GM19239 (cell line): ENCODE measurements around the gene ADGRG3.

ENCODE experiments used
- DNase-seq: peaks from one replicate; pipeline ENCODE4 v3.0.0; 2011; ENCODE audit warnings: low spot score; ENCODE audit not compliant: insufficient read length
- FAIRE-seq: peaks from 2 replicates; lab custom pipeline; 2011; peaks lifted over from hg19 to GRCh38; lab: Jason Lieb, UNC

Gene ADGRG3

GRCh38 chr16:57629516-57630406 is 38.3 kb upstream of the ADGRG3 start:
- DNase-seq (no peak), FAIRE-seq (no peak)

DNA sequence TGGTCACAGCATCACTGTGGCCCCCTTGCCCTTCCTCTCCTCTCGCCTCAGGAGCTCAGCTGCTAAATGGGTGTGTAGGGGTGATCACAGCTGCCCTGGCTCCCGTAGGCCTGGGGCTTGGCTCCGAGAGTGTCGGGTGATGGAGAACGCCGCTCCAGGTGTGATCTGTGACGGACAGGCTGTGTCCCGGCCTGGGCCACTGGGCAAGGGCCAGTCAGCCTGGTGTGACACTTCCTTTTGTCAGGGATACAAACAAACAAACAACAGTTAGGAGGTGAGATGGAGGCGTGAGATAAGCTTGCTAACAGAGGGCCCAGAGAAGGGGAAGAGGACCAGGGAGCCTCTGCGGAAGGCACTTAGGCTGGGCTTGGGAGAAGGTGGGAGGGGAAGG is 37.7 kb upstream of the ADGRG3 start:
- DNase-seq, result no peak
- FAIRE-seq, result no peak

- DNase-seq (no peak), FAIRE-seq (no peak)
Measured at GRCh38 chr16:57630931-57631845, 36.9 kb upstream of the ADGRG3 start.

GRCh38 chr16:57632568-57632967 is 35.5 kb upstream of the ADGRG3 start:
- no peak for FAIRE-seq

DNA sequence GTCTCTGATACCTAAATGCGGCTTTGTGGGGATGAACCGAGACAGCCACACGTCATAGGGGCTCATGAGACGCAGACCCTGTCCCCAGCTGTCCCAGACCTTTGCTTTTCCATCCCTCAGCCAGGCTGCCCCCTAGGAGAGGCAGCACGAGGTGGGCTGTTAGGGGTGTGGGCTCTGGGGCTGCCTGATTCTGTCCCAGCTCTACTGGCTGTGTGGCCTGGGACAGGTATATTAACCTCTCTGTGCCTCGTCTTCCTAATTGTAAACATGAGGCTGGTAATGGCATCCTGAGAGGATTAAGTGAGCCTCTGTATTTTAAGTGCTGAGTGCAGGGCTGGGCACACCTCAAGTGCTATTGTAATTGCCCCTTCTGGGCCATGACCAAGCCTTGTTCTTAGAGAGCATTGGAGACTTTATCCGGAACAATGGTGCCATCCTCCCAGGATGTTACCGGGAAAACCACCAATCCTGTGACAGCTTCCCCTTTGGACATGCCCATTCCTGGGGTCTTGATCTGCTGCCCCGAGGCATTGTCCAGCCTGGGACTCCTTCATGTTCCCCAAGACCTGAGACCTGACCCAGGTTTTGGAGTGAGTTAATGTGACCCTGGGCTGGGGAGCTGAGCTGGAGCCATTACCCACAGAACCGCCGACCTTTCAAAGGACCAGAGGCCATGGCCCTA is 34.6 kb upstream of the ADGRG3 start:
- FAIRE-seq (no peak), DNase-seq (no peak)

More at GRCh38 chr16:57632568-57632967, 35.5 kb upstream of the ADGRG3 start:
- no peak for DNase-seq

DNA sequence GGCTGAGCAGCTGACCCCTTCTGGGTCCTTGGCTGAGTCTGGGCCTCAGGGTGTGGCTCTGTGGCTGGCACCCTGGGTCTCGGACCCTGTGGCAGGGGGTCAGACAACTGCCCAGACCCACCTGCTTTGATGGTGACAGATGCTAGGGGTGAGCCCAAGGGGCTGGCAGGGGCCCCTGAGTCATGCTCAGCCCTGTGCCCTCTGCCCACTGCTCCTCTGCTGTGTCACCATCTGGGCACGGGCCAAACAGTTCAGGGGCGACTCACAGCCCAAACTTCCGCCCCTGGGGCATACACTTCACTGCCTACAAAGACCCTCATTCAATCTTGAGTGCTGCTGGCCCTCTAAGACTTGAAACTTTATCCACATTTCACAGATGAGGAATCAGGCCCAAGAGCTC is 33.9 kb upstream of the ADGRG3 start:
- DNase-seq (no peak), FAIRE-seq (no peak)

DNA sequence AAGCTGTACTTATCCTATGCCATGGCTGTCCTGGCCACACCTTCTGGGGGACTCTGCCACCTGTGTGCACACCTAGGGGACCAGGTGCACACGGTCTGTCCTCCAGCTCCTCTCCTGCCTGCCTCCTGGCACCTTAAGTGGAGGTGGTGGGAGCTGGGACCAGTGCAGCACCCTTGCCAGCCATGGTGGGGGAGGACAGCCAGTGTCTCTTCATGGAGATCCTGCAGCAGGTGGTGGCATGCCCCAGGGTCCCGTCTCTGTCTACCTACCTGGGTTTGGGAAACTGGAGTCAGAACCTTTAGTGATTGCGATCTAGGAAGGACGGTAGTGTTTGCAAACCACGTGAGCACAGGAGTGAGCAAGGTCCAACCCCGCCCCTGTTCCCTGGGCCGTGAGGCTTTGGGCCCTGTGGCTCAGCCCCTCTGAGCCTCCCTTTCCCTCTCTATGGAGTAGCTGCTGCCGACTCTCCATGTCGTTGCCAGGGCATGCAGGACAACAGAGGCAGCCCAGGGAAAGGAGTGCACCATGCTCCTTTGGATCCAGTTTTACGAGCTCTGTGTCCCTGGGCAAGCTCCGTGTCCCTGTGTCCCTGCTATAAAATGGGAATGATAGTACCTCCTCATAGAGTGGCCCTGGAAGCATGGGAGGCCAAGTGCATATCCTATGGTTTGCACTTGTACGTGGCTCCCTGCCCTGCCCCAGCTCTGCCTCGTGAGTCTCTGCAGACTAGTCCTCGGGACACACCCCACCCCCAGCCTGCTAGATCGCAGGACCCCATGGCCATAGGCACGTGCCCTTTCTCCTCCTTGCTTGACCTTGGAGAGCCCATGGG is 32.6 kb upstream of the ADGRG3 start:
- DNase-seq, result no peak
- no peak for FAIRE-seq

GRCh38 chr16:57636184-57636583 is 31.9 kb upstream of the ADGRG3 start:
- FAIRE-seq, result no peak
- DNase-seq, result no peak

- no peak for FAIRE-seq
- DNase-seq, result no peak
Measured at GRCh38 chr16:57637020-57637419, 31.1 kb upstream of the ADGRG3 start.

- DNase-seq (no peak), FAIRE-seq (no peak)
Measured at GRCh38 chr16:57637424-57637823, 30.7 kb upstream of the ADGRG3 start.

DNA sequence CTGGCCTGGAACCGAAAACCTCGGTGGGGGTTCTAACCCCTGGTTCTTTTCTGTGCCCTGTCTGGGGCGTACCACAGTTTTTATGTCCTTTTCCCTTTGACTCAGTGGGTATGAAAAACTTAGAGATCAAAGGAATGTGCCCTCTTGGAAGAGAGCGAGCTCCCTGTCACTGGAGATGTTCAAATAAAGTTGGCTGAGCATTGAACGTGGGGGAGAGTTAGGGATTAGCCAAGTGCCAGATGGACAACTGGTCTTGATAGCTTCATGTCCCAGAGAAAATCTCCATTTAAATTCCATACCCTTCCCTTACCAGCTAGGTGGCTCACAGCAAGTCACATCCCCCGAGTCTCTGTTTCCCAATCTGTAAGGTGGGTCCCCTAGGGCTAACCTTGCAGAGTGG is 30.1 kb upstream of the ADGRG3 start:
- no peak for FAIRE-seq
- no peak for DNase-seq

DNA sequence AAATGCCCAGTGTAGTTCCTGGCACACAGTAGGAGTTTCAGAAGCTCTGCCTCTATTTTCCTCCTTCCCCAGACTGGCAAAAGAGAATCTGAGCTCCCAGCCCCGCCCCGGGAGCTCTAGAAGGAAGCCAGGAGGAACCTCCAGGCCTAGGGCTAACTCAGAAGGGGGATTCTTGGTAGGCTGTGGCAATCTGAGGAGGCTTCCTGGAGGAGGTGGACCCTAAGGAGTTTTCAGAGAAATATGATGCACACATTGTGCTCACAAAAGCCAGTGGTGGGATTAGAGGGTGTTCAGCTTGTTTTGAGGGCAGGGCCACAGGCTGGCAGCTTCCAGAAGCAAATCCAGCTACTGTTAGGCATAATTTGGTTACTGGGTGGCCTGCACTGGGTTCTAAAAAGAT is 29.7 kb upstream of the ADGRG3 start:
- FAIRE-seq (no peak), DNase-seq (no peak)

DNA sequence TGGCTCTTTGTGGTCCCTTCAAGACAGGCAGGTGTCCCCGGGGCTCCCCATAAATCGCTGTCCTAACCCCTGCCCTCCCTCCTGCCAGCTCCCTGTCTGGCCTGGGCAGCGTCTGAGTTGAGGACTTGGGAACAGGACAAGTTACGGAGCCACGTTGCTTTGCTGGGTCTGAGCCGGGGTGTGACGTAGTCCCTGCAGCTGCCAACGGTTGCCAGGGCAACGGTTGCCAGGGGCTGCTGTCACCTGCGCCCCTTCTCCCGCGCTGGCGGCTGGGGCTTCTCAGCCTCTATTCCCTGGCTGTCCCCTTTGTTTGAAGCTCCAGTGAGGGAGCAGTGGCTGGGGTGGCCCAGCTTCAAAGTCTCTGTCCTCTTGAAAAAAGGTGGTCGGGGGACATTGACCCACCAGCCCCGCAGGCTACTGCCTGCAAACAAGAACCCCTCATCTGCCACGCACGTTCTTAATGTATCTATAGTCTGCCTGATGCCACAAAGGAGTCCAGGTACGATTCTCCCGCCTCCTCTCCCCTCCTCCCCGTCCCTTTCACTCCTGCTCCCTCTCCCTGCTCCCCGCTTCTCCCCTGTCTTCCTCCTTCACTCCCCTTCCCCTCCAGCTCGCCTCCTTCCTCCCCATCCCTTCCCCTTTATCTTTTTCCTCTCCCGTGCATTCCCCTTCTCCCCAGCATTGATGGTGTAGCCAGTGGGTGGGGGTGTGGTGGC is 28.8 kb upstream of the ADGRG3 start:
- DNase-seq, result no peak
- no peak for FAIRE-seq

- no peak for FAIRE-seq
- no peak for DNase-seq
Measured at GRCh38 chr16:57640185-57640584, 27.9 kb upstream of the ADGRG3 start.

GRCh38 chr16:57640612-57641011 is 27.5 kb upstream of the ADGRG3 start:
- DNase-seq (no peak), FAIRE-seq (no peak)

DNA sequence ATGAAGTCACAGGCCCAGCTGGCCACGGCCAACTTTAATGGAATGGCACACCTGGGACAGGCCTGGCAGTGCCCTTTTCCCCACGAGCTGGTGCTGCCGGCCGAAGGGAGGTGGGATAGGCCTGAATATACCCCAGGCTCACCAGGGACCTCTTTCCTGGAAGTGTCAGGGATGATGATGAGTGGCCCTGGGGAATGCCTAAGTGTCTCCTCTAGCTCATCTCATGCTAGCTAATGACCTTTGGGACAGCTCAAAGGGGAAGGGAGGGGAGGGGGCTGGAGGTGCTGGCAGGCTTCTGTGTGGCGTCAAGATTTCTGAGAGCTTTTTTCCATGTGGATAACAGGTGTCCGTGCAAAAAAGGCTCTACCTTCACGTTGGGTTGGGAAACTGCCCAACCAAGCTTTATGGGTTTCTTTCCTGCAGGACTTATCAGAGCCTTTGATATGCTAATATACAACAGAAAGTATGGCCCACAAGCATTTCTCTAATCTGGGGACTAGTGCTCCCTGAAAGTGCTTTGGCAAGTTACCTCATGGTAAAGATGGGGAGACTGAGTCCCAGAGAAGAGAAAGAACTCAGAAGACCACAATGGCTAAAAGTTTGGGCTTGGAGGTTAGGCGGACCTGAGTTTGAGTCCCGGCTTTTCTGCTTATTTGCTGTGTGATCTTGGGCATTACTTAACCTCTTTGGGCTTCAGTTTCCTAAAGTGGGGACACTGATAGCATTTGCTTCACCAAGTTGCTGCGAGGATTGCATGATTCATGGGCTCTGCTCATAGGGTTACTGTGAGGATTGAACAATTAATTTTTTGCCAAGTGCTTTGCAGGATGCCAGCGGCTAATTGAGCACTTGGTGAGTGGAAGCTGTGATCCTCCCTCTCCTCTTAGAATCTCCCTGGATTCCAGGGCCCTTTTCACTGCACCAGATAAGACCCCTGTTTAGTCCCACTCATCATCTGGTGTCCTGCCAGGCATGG is 25.7 kb upstream of the ADGRG3 start:
- FAIRE-seq, result no peak
- no peak for DNase-seq

GRCh38 chr16:57643147-57643874 is 24.8 kb upstream of the ADGRG3 start:
- no peak for FAIRE-seq
- DNase-seq, result no peak
